OCI-LY3 (cell line): Measurements from ENCODE around the gene MTUS2.

Experiments
- EZH2phosphoT487 ChIP-seq: fragments of 200-600 bp; shearing (Covaris generic); IDR thresholded peaks from 2 replicates; pipeline ENCODE4 v1.6.1; 2018; ENCODE audit warnings: antibody characterized with exemption, mixed run types, low read depth
- TF ChIP-seq, protein P1 (sequence below): fragments of 200-600, 300-600 bp; sonication (generic); IDR thresholded peaks from 2 replicates; pipeline ENCODE4 v1.5.1; 2014; ENCODE audit warnings: antibody characterized with exemption, low read length, low read depth

DNA sequence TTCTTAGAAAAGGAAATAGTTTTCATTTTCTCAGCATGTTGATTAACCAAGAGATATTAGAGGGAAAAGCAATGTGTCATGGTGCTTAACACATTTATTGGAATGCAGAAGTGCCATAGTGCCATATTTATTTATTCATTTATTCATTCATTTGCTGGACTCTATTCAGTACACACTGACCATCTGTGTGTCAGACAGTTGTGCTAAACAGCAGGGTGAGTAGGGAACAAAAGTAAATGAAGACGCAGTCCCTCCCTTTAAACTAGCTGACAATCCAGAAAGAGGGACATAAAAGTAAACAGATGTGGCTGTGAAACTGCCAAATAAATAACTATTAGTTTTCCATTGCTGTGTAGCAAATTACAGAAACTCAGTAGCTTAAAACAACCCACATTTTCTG lies 323.7 kb downstream of the MTUS2 start:
- TF ChIP-seq, protein P1, sequence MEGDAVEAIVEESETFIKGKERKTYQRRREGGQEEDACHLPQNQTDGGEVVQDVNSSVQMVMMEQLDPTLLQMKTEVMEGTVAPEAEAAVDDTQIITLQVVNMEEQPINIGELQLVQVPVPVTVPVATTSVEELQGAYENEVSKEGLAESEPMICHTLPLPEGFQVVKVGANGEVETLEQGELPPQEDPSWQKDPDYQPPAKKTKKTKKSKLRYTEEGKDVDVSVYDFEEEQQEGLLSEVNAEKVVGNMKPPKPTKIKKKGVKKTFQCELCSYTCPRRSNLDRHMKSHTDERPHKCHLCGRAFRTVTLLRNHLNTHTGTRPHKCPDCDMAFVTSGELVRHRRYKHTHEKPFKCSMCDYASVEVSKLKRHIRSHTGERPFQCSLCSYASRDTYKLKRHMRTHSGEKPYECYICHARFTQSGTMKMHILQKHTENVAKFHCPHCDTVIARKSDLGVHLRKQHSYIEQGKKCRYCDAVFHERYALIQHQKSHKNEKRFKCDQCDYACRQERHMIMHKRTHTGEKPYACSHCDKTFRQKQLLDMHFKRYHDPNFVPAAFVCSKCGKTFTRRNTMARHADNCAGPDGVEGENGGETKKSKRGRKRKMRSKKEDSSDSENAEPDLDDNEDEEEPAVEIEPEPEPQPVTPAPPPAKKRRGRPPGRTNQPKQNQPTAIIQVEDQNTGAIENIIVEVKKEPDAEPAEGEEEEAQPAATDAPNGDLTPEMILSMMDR, result no peak
- TF ChIP-seq EZH2phosphoT487, result no peak
